PFSK-1 (cell line): ENCODE data around the gene CARTPT.

ENCODE experiments used
- FOXP2 ChIP-seq: optimal IDR thresholded peaks from 2 replicates; pipeline ENCODE3; 2011; ENCODE audit warnings: borderline replicate concordance, control low read depth, inconsistent platforms; ENCODE audit not compliant: insufficient read depth; ENCODE audit errors: extremely low read length, extremely low read depth
- POLR2AphosphoS5 ChIP-seq: IDR thresholded peaks from 2 replicates; pipeline ENCODE4 v1.6.1; 2012; ENCODE audit warnings: low read depth, mild to moderate bottlenecking, control low read depth, low read length, moderate library complexity
- SIN3A ChIP-seq: IDR thresholded peaks from 2 replicates; pipeline ENCODE4 v1.6.1; 2012; ENCODE audit warnings: mild to moderate bottlenecking, low read length, moderate library complexity, borderline replicate concordance; ENCODE audit not compliant: insufficient read depth
- TAF1 ChIP-seq: IDR thresholded peaks from 2 replicates; pipeline ENCODE4 v1.6.1; 2012; ENCODE audit warnings: low read length, control low read depth, borderline replicate concordance; ENCODE audit not compliant: insufficient read depth
- TF ChIP-seq, protein P1 (sequence below), 2 experiments: IDR thresholded peaks; 2 replicates each; pipeline versions ENCODE4 v1.6.1 to v1.8.0; 2011 to 2012; ENCODE audit warnings: low read depth in 2 of 2, low read length in 2 of 2, control low read depth in 1 of 2, inconsistent platforms in 1 of 2, mild to moderate bottlenecking in 1 of 2, moderate library complexity in 1 of 2; ENCODE audit not compliant: insufficient read depth in 1 of 2

DNA sequence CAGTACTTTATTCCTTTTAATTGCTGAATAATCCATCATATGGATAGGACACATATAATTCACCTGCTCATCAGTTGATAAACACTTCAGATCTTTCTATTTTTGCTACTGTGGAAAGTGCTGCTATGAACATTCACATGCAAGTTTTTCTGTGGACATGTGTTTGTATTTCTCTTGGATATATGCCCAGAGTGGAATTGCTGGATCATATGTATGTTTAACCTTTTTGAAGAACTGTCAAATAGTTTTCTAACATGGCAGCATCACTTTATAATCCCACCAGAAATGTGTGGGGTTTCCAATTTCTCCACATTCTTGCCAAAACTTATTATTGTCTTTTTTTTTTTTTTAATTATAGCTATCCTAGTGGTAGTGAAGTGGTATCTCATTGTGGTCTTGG, 15.1 kb downstream of the CARTPT start:
- TF ChIP-seq POLR2AphosphoS5 (no peak), TAF1 (no peak), FOXP2 (no peak), SIN3A (no peak)
- TF ChIP-seq, protein P1, sequence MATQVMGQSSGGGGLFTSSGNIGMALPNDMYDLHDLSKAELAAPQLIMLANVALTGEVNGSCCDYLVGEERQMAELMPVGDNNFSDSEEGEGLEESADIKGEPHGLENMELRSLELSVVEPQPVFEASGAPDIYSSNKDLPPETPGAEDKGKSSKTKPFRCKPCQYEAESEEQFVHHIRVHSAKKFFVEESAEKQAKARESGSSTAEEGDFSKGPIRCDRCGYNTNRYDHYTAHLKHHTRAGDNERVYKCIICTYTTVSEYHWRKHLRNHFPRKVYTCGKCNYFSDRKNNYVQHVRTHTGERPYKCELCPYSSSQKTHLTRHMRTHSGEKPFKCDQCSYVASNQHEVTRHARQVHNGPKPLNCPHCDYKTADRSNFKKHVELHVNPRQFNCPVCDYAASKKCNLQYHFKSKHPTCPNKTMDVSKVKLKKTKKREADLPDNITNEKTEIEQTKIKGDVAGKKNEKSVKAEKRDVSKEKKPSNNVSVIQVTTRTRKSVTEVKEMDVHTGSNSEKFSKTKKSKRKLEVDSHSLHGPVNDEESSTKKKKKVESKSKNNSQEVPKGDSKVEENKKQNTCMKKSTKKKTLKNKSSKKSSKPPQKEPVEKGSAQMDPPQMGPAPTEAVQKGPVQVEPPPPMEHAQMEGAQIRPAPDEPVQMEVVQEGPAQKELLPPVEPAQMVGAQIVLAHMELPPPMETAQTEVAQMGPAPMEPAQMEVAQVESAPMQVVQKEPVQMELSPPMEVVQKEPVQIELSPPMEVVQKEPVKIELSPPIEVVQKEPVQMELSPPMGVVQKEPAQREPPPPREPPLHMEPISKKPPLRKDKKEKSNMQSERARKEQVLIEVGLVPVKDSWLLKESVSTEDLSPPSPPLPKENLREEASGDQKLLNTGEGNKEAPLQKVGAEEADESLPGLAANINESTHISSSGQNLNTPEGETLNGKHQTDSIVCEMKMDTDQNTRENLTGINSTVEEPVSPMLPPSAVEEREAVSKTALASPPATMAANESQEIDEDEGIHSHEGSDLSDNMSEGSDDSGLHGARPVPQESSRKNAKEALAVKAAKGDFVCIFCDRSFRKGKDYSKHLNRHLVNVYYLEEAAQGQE (IDR thresholded peaks at IDR 0.05; ENCODE audit: insufficient read depth in 1 of 2, low read depth in 2 of 2, low read length in 2 of 2) = no peak
